Measurements from ENCODE around the gene AKAP8L. TPM values are rescaled to one million over a fixed set of nuclear protein-coding genes. Genes with fewer than 3 reads are reported as not detected.

AKAP8L gene
- polyA plus RNA-seq, 1 of the 3 experiments (the other 2 are of a cell fraction) = 44.7 TPM

GRCh38 chr19:15445227-15445605, 26.4 kb upstream of the AKAP8L start:
- peaks cover 2% of the 10 kb centered on the region for H3F3A ChIP-seq (replicated peaks; ENCODE audit: insufficient read depth)
- no peaks in the 10 kb centered on the region for H3K9me3 ChIP-seq
- ChIA-PET POLR2A (no interaction called here), CTCF (no interaction called here)
- no peak overlapping the region for H3K4me3 ChIP-seq (ENCODE audit: low read depth in 2 of 2, low read length in 1 of 2)
- H3K27me3 ChIP-seq (ENCODE audit: insufficient read depth) = no peaks in the 10 kb centered on the region
- no peak overlapping the region for H3K9ac ChIP-seq
- no peak overlapping the region for H3K4me2 ChIP-seq
- TF ChIP-seq RFX5 (IDR thresholded peaks at IDR 0.05; ENCODE audit: low read length) (no peak), NFIC (IDR thresholded peaks at IDR 0.05; ENCODE audit: borderline replicate concordance) (no peak), SMC3 (IDR thresholded peaks at IDR 0.05; ENCODE audit: low read depth, low read length) (no peak), MXI1 (IDR thresholded peaks at IDR 0.05; ENCODE audit: low read depth, low read length) (no peak), MAX (IDR thresholded peaks at IDR 0.05; ENCODE audit: low read depth) (no peak), USF1 (IDR thresholded peaks at IDR 0.05; ENCODE audit: borderline replicate concordance, low read depth) (no peak), GABPA (IDR thresholded peaks at IDR 0.05; ENCODE audit: low read depth) (no peak), RAD21 (IDR thresholded peaks at IDR 0.05; ENCODE audit: low read length) (no peak), ZBTB33 (IDR thresholded peaks at IDR 0.05; ENCODE audit: borderline replicate concordance, low read depth) (no peak), TAF1 (IDR thresholded peaks at IDR 0.05; ENCODE audit: borderline replicate concordance, low read depth, low read length) (no peak), TEAD4 (IDR thresholded peaks at IDR 0.05; ENCODE audit: borderline replicate concordance, insufficient read depth) (no peak), FOXM1 (IDR thresholded peaks at IDR 0.05; ENCODE audit: low read depth) (no peak), IRF3 (IDR thresholded peaks at IDR 0.05; ENCODE audit: low read depth, low read length) (no peak), JUND (IDR thresholded peaks at IDR 0.05) (no peak), FOSL2 (IDR thresholded peaks at IDR 0.05; ENCODE audit: borderline replicate concordance, low read depth) (no peak), EZH2phosphoT487 (IDR thresholded peaks at IDR 0.05; ENCODE audit: borderline replicate concordance, low read depth) (no peak), ELF1 (IDR thresholded peaks at IDR 0.05) (no peak), TCF12 (IDR thresholded peaks at IDR 0.05) (no peak), CHD2 (IDR thresholded peaks at IDR 0.05; ENCODE audit: low read length, partially characterized antibody) (no peak)
- TF ChIP-seq, protein P1, sequence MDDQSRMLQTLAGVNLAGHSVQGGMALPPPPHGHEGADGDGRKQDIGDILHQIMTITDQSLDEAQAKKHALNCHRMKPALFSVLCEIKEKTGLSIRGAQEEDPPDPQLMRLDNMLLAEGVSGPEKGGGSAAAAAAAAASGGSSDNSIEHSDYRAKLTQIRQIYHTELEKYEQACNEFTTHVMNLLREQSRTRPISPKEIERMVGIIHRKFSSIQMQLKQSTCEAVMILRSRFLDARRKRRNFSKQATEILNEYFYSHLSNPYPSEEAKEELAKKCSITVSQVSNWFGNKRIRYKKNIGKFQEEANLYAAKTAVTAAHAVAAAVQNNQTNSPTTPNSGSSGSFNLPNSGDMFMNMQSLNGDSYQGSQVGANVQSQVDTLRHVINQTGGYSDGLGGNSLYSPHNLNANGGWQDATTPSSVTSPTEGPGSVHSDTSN (IDR thresholded peaks at IDR 0.05) = no peak
- H3K4me1 ChIP-seq (ENCODE audit: control insufficient read depth in 1 of 2, insufficient read depth in 2 of 2, low read depth in 1 of 2, low read length in 1 of 2) = peaks cover 0 to 9% of the 10 kb centered on the region in 2 experiments; a peak in 1 of 4 replicates
- no peak overlapping the region for H2AFZ ChIP-seq (ENCODE audit: low read depth)
- no peaks in the 10 kb centered on the region for H3K9me2 ChIP-seq
- 83% methylated on average over 7 of the region's 9 CpGs for WGBS (ENCODE audit: low lambda C conversion rate)
- no peak for DNase-seq
- no peaks in the 10 kb centered on the region for H3K36me3 ChIP-seq (replicated peaks in 1 of 2; ENCODE audit: control insufficient read depth in 1 of 2, insufficient read depth in 2 of 2, low read length in 1 of 2)
- no peak overlapping the region for H3K27ac ChIP-seq (ENCODE audit: low read depth in 2 of 2, low read length in 1 of 2)
- H3K79me2 ChIP-seq (ENCODE audit: insufficient read depth) = no peaks in the 10 kb centered on the region
- H4K20me1 ChIP-seq (ENCODE audit: insufficient read depth) = no peaks in the 10 kb centered on the region

Data from SK-N-SH (cell line).